ENCODE data around the gene PDGFC. TPM values are rescaled to one million over a fixed set of nuclear protein-coding genes. Genes with fewer than 3 reads are reported as not detected.

The PDGFC gene
- polyA plus RNA-seq, 1 donor (not counting 4 experiments of a cell fraction or from before 2014, with no cell fraction given), result 29.7 TPM

GRCh38 chr4:156950948-156951347, 20.7 kb downstream of the PDGFC start:
- Histone ChIP-seq H3K4me2 (ENCODE audit: control insufficient read depth, extremely low read depth, insufficient read depth, low read depth, low read length) (peak overlapping the region; percentile 95), H3K27me3 (ENCODE audit: control insufficient read depth, extremely low read depth, insufficient read depth, low read length) (no peaks in the 10 kb centered on the region), H3K9me3 (ENCODE audit: control insufficient read depth, low read depth, low read length) (no peaks in the 10 kb centered on the region), H3K79me2 (ENCODE audit: control insufficient read depth, insufficient read depth, low read length) (peaks cover 73% of the 10 kb centered on the region), H3K4me3 (ENCODE audit: control insufficient read depth in 2 of 3, extremely low read depth in 1 of 3, insufficient read depth in 2 of 3, low read depth in 1 of 3, low read length in 3 of 3) (peak overlapping the region in 2 of 3 experiments; percentile 66 to 68), H3K9me1 (ENCODE audit: control insufficient read depth, extremely low read depth, insufficient read depth, low read length) (no peaks in the 10 kb centered on the region), H2AFZ (ENCODE audit: control insufficient read depth, low read length) (peak overlapping the region; percentile 11), H4K20me1 (ENCODE audit: control insufficient read depth, extremely low read depth, insufficient read depth, low read length) (no peaks in the 10 kb centered on the region), H3K4me1 (ENCODE audit: control insufficient read depth, extremely low read depth, insufficient read depth, low read length) (peaks cover 64% of the 10 kb centered on the region), H3K36me3 (ENCODE audit: control insufficient read depth in 2 of 2, extremely low read depth in 1 of 2, insufficient read depth in 2 of 2, low read length in 2 of 2) (peaks cover 0 to 2% of the 10 kb centered on the region in 2 experiments), H3K9ac (ENCODE audit: control insufficient read depth, extremely low read depth, insufficient read depth, low read length) (peak overlapping the region; percentile 74), H3K27ac (ENCODE audit: control insufficient read depth, insufficient read depth, low read length) (peak overlapping the region; percentile 89)
- FAIRE-seq (no peak), DNase-seq (ENCODE audit: low read depth, low spot score) (no peak)
- TF ChIP-seq CTCF (optimal IDR thresholded peaks at IDR 0.05 in 1 of 3, IDR thresholded peaks at IDR 0.05 in 1 of 3, conservative IDR thresholded peaks at IDR 0.05 in 1 of 3; ENCODE audit: extremely low read depth in 1 of 3, insufficient read depth in 2 of 3, low read length in 3 of 3), result no peak
- TF ChIP-seq EZH2 (IDR thresholded peaks at IDR 0.05; ENCODE audit: low read length), result no peak
- dilution Hi-C loops (cut with MboI; ENCODE audit: extremely low pct_ligation_motif_present, low sequenced_read_pairs), result no loop called here

GRCh38 chr4:156950090-156950489, 21.5 kb downstream of the PDGFC start:
- Histone ChIP-seq H3K27ac (ENCODE audit: control insufficient read depth, insufficient read depth, low read length) (peak overlapping the region; percentile 89), H3K27me3 (ENCODE audit: control insufficient read depth, extremely low read depth, insufficient read depth, low read length) (no peaks in the 10 kb centered on the region), H3K4me3 (ENCODE audit: control insufficient read depth in 2 of 3, extremely low read depth in 1 of 3, insufficient read depth in 2 of 3, low read depth in 1 of 3, low read length in 3 of 3) (peak overlapping the region in 1 of 3 experiments; percentile 10), H3K9me1 (ENCODE audit: control insufficient read depth, extremely low read depth, insufficient read depth, low read length) (no peaks in the 10 kb centered on the region), H4K20me1 (ENCODE audit: control insufficient read depth, extremely low read depth, insufficient read depth, low read length) (no peaks in the 10 kb centered on the region), H3K9me3 (ENCODE audit: control insufficient read depth, low read depth, low read length) (no peaks in the 10 kb centered on the region), H3K36me3 (ENCODE audit: control insufficient read depth in 2 of 2, extremely low read depth in 1 of 2, insufficient read depth in 2 of 2, low read length in 2 of 2) (no peaks in the 10 kb centered on the region), H3K4me2 (ENCODE audit: control insufficient read depth, extremely low read depth, insufficient read depth, low read depth, low read length) (peak overlapping the region; percentile 95), H2AFZ (ENCODE audit: control insufficient read depth, low read length) (no peak overlapping the region), H3K79me2 (ENCODE audit: control insufficient read depth, insufficient read depth, low read length) (peaks cover 73% of the 10 kb centered on the region), H3K4me1 (ENCODE audit: control insufficient read depth, extremely low read depth, insufficient read depth, low read length) (peaks cover 70% of the 10 kb centered on the region), H3K9ac (ENCODE audit: control insufficient read depth, extremely low read depth, insufficient read depth, low read length) (peak overlapping the region; percentile 59)
- DNase-seq (ENCODE audit: low read depth, low spot score), result no peak
- dilution Hi-C loops (cut with MboI; ENCODE audit: extremely low pct_ligation_motif_present, low sequenced_read_pairs), result no loop called here
- TF ChIP-seq CTCF (optimal IDR thresholded peaks at IDR 0.05 in 1 of 3, IDR thresholded peaks at IDR 0.05 in 1 of 3, conservative IDR thresholded peaks at IDR 0.05 in 1 of 3; ENCODE audit: extremely low read depth in 1 of 3, insufficient read depth in 2 of 3, low read length in 3 of 3) (no peak), EZH2 (IDR thresholded peaks at IDR 0.05; ENCODE audit: low read length) (no peak)
- FAIRE-seq, result no peak

Measured in keratinocyte (primary cell).